IPS-18c (cell line): Measurements from ENCODE around the gene HAND1.

Experiments
- H3K4me3 ChIP-seq: 2 replicates; pipeline ENCODE4 v1.7.0; 2013; ENCODE audit warnings: low read depth, mild to moderate bottlenecking, low read length, moderate library complexity; ENCODE audit not compliant: insufficient read depth
- H3K9me3 ChIP-seq: one replicate; pipeline ENCODE4 v1.6.1; 2013; ENCODE audit warnings: mild to moderate bottlenecking, low read length, moderate library complexity; ENCODE audit not compliant: control insufficient read depth, insufficient read depth

The HAND1 gene

DNA sequence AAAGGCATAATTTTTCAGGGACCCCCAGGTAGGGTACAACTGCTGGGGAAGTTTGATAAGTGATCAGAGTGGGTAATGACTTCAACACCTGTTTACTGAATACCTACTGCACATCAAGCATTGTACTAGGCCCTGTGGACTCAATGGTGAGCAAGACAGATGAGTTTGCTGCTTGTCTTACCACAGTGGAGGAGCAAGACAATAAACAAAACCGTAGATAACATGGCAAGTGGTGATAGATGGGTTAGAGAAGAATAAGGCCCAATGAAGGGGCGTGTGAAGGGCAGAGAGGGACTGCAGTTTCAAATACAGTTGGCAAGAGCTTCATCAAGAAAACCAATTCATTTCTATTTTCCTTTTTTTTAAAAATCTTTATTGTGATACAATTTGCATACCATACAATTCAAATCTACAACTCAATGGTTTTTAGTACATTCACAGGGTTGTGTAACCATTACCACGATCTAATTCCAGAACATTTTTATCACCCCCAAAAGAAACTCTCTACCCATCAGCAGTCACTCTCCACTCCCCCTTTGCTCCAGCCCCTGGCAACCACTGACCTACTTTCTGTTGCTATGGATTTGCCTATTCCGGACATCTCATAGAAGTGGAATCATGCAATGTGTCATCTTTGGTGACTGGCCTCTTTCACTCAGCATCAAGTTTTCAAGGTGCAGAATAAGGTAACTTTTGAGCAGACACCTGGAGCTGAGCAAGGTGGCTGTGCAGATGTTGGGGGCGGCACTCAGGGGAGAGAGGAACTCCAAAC is 31.9 kb upstream of the HAND1 start:
- Histone ChIP-seq H3K4me3 (no peak overlapping the region), H3K9me3 (no peaks in the 10 kb centered on the region)

DNA sequence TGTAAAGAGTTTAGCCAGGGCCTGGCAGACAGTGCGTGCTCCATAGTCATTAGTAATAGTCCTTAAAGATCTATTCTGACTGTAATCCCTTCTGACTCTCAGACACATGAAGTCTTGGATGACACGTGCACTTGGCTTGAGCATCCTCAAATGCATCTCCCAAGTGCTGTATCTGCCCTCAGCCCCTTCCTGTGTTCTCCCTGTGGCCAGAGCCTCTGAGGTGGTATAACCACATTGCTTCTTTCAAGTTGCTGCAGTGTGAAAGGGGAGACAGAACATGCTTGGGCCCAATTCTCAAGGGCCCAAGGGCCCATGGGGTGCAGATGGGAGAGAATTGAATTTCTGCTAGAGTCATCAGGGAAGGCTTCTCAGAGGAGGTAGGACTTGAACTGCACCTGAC is 30.1 kb upstream of the HAND1 start:
- Histone ChIP-seq H3K4me3 (no peak overlapping the region), H3K9me3 (no peaks in the 10 kb centered on the region)

DNA sequence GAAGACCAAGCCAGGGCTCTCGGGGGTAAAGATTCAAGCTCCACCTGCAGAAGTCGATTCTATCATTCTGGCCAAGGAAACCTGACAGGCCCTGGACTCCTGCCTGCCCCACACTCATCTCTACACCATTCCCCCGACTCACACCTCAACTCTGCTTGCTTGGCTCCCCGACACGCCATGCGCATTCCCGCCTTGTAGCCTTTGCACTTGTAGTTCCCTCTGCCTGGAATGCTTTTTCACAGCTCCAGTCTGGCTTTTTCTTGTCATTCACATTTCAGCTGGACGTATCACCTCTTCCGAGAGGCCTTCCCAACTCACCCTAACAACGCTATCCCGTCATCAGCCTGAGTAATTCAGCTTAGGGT is 28.7 kb upstream of the HAND1 start:
- no peak overlapping the region for H3K4me3 ChIP-seq
- no peaks in the 10 kb centered on the region for H3K9me3 ChIP-seq

DNA sequence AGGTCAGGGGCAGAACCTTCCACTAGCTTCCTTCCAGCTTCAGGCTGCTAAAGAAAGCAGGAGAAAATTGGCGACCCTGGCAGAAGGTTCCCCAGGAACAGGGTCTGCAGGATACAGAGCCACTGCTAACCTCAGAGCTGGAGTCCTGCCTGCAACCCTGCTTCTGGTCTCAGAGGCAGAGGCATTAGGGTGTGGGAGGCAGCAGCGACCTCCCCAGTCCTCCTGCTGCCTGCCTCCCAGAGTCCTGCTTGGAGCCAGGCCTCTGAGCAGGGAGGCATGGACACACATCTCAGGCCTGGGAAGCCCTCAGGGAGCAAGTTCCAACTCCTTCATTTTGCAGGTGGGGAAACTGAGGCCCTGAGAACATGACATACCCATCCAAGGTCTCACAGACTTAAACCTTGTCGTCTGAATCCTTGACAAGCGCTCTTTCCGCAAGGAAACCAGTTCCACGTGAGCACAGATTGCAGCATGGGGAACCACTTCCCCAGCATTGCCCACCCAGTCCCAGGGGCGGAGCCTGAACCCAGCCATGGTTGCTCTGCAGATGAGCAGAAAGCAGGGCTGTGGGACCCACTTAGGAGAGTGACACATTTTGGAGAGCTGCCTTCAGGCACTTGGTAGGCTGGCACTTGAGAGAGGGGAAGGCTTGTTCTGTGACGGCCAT is 28.2 kb upstream of the HAND1 start:
- no peak overlapping the region for H3K4me3 ChIP-seq
- H3K9me3 ChIP-seq = no peaks in the 10 kb centered on the region

DNA sequence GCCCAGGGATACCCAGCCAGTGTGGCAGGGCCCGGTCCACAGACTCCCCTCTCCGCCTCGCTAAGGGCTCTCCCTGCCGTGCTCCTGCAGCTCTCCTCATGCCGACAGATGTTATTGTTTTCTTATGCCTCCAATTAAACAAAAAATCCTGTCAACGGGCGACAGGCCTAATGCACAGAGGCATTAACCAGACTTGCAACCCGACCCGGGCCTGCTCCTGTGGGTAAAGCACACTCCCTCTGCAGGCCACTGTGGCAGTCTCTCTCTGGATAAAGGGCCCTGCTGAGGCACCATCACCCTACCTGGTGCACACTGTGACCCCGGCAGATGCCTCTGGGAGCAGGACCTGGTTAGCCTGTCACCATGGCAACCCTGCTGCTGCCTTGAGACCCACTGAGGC is 27.5 kb upstream of the HAND1 start:
- H3K4me3 ChIP-seq = no peak overlapping the region
- H3K9me3 ChIP-seq = no peaks in the 10 kb centered on the region

DNA sequence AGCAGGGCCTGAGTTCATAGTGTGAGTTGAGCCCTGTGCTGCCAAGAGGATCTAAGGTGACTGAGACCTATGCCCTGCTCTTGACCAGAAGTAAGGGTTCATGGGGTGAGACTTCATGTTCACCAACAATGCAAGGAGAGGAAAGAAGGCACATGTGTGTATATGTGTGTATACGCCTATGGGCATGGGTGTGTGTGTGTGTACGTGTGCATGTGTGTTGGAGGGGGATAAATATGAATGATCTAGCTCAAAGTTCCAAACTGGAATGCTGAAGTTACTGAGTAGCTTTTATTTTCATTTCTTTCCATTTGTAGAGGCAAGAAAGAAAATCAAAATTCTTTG is 25.6 kb upstream of the HAND1 start:
- Histone ChIP-seq H3K4me3 (no peak overlapping the region), H3K9me3 (no peaks in the 10 kb centered on the region)

DNA sequence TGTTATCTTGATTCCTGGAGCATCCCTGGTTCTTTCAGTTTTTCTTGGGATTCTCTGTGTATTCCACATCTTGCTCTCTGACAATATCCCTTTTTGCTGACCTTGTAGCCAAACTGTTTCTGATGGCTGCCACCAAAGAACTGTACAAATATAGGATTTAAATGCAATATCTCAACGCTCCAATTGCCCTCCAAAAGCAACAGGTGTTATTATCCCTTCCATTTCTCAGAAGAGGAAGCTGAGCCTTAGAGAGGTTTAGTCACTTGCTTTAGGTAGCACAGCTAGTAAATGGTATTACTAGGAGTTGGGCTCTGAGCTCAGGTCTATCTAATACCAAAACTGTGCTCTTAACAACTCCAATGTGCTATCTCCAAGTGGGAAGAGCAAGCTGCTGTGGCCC is 24.2 kb upstream of the HAND1 start:
- no peaks in the 10 kb centered on the region for H3K9me3 ChIP-seq
- no peak overlapping the region for H3K4me3 ChIP-seq

DNA sequence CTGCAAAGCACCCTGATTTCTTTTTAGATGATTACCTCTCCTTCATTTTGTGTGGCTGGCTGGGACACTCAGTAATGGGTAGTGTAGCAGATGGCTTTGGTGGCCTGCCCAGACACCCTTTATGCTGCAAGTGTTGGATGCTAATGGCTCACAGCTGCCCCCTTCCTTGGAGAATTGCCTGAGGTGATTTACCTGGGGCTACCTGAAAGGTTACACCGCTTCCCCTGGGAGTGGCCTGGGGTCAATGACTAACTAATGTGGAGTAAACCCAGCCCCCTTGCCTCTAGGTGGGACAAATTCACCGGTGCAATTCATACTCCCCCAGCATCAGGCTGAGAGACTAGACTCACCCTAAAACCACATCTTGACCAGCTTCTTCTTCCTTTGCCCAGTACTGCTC is 23.5 kb upstream of the HAND1 start:
- Histone ChIP-seq H3K9me3 (no peaks in the 10 kb centered on the region), H3K4me3 (no peak overlapping the region)

DNA sequence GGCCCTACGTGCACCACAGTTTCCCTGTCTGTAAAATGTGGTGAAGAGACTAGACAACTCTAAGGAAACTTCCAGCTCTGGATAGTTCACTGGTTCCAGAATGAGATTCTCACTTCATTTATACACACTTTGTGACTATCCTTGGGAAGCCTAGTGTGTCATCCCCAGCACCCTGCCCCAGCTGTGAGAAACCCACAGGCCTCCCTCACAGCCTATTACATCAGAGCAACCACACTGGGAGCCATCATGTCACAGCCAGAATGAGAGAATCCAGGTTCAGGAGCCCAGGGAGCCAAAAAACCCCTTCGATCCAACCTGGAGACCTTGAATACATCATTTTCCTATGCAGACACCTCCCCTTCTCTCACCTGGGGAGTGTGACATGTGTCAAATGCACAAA is 21.0 kb upstream of the HAND1 start:
- H3K4me3 ChIP-seq = no peak overlapping the region
- no peaks in the 10 kb centered on the region for H3K9me3 ChIP-seq

DNA sequence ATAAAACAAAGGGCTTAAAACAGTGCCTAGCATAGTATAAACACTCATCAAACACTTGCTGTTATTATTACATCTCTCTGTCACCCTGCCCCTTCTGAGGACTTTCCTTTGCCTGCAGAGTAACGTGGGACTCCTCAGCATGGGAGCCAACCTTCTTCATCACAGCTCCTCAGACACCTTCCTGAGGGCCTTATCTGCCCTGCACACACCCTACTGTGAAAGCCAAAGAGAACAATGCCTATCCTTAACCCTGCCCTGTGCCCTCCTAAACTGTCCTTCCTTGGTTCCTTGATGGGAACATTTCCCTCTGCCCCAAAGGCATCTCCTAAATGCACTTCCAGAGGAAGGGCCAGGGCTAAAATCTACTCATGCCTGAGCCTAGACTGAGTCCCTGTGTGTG is 20.6 kb upstream of the HAND1 start:
- H3K4me3 ChIP-seq = no peak overlapping the region
- H3K9me3 ChIP-seq = no peaks in the 10 kb centered on the region

DNA sequence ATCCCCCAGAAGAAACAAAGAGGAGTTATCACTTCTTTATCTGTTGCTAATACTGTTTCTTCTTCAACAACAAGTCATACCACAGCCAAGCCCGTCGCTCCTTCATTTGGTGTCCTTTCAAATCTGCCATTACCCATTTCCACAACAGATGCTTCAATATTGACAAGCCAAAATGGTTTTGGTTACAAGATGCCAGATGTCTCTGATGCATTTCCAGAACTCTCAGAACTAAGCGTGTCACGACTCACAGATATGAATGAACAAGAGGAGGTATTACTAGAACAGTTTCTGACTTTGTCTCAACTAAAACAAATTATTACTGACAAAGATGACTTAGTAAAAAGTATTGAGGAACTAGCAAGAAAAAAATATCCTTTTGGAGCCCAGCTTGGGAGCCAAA is 16.0 kb upstream of the HAND1 start:
- Histone ChIP-seq H3K9me3 (no peaks in the 10 kb centered on the region), H3K4me3 (no peak overlapping the region)

DNA sequence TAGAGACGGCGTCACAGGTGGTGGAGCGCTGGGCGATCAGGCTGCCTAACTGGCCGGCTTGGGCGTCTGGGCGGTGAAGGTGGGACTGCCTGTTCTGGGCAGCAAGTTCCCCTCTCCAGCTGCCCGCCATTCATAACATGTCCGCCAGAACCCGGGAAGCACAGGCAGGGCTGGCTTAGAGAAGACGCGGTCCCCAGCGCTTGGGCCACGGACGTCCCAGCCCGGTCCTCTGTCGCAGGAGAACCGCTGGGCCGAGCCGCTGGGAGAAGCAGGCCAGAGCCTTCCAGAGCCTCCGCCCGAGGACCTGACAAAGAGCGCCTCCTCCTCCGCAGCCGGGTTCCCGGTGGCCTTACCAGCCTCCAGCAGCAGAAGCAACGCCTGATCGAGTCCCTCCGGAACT is 15.2 kb upstream of the HAND1 start:
- H3K4me3 ChIP-seq = no peak overlapping the region

DNA sequence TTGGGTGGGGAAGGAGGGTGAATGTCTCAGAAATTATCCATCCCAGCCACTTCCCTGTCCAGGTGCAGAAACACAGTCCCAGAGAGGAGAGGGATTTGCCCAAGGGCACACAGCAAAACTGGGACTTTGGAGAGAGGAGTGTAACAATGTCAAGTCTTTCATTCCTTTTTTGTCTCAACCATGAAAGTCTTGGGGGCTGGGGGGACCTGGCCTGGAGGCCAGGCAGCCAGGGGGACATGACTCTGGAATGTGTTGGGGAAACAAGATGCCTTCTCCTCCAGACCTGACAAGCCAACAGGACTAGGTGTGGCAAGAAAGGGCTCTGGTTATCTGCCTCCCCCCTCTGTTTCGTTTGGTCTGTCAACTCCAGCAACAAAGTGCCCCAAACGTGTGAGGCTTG is 13.9 kb upstream of the HAND1 start:
- H3K9me3 ChIP-seq = no peaks in the 10 kb centered on the region
- no peak overlapping the region for H3K4me3 ChIP-seq

More for the DNA sequence above, 15.2 kb upstream of the HAND1 start:
- no peaks in the 10 kb centered on the region for H3K9me3 ChIP-seq

DNA sequence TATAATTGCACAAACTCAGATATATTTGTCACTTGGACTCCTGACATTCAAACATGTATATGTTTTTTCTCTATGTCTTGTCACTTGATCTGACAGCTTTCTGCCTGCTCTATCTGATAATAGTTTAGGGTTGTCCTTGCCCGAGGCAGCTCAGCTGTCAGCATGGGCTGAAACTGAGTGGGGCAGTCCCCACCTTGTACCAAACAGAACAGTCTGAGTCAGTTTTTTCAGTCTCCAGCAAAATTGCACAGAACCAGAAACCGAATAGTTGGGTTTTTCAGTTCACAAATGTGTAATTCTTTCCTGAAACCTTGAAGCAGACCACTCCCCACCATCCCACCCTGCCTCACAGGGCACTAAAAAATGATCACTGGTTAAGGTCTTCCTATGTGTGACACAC is 9.5 kb upstream of the HAND1 start:
- Histone ChIP-seq H3K9me3 (peaks cover 2% of the 10 kb centered on the region), H3K4me3 (no peak overlapping the region)

DNA sequence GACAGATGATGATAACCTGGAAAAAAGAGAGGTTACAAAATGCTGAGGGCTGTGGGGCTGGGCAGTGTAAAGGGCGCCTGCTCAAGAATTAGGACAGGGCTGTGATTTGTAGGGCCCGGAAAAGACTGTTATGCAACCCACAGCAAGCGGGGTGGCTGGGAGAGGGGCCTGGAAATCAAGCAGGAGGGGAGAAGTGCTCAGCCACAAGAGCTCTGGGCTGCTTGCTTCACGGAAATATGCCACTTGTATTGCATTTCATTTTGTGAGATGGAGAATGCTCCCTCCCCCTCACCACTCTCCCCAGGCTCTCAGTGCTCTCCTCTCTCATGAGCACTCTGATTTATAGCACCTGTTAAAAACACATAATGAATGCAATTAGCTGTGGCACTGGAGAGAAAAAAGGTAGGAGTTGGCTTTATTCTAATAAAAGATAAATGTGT is 8.4 kb upstream of the HAND1 start:
- Histone ChIP-seq H3K9me3 (peaks cover 2% of the 10 kb centered on the region), H3K4me3 (no peak overlapping the region)

DNA sequence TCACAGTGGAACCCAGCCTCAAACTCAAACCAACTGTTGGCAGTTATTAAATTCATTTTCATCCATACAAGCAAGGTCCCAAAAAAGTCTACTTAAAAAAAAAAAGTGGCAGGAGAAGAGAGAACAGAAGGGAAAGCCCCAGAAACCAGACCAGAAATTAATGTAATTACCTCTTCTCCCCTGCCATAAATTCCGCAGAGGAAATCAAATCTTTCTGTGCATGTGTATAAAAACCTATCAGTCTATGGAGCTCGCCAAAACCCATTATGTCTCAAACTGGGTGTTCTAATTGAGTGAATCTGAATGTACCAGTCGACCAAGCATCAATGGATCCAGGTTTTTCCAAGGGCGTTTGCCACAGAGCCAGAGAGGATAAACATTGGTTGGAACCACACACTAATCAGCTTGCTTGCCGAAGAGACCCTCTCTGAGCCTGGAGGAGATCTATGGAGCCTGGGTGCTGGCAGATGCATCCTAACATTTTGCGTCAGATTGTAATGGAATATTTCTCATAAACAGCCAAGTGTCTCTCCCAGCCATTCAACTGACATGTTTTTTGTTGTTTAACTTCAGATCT is 7.9 kb upstream of the HAND1 start:
- Histone ChIP-seq H3K4me3 (no peak overlapping the region), H3K9me3 (peaks cover 2% of the 10 kb centered on the region)

DNA sequence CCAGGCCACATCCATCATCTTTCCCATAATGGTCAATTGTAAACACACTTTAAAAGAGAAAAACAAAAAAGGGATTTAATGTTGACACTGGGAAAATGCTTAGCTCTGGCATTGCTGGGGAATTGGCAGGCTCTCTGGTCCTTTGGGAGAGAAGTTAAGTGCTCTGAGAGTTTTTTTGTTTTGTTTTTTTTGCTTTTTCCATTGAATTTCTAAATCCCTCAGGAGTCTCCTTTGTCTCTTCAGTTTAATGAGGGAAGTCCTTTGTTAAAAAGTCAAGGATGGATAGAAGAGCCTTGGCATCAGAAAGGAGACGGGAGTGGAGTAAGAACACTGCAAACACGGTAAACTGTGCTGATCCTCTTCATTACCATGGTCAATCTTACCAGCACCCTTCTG is 7.1 kb upstream of the HAND1 start:
- Histone ChIP-seq H3K4me3 (no peak overlapping the region), H3K9me3 (peaks cover 2% of the 10 kb centered on the region)

DNA sequence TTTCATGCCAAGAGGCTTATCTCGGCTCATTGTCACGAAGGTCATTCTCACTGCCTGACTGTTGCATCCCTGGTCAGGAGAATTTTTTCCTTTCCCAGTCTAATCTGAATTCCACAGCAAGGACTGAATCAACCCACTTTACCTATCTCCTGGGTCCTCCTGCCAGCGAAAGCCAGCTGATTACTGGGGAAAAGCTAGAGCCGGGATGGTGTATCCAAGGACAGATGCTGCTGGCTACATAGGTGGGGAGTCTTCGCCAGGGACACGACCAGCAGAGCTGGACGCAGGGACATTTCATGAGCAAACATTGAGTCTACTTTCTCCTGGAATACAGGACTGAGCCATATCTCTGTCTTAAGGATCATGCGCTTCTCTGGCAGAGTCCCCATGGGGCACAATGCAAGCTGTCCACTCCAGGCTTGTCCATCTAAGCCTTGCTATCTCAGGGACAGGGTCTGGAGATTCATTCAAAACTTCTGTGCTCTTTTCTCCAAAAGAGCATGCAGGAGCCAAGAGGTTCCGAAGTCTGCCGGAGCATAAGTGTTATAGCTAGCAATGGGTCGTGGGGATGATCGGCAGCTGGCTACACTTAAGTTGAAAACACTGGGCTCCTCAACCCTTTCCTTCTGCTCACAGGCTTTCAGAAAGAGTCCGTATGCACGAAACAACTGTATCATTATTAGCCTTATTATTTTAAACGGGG is 6.5 kb upstream of the HAND1 start:
- Histone ChIP-seq H3K4me3 (no peak overlapping the region), H3K9me3 (peaks cover 2% of the 10 kb centered on the region)
